ENCODE data around the gene ANAPC2. TPM values are rescaled to one million over a fixed set of nuclear protein-coding genes. Genes with fewer than 3 reads are reported as not detected.
A peak's percentile ranks its signal among the peaks of the same experiment; 100 is the strongest.

The ANAPC2 gene
- total RNA-seq, 1 experiment from 2014 or later, result 49.4 TPM

DNA sequence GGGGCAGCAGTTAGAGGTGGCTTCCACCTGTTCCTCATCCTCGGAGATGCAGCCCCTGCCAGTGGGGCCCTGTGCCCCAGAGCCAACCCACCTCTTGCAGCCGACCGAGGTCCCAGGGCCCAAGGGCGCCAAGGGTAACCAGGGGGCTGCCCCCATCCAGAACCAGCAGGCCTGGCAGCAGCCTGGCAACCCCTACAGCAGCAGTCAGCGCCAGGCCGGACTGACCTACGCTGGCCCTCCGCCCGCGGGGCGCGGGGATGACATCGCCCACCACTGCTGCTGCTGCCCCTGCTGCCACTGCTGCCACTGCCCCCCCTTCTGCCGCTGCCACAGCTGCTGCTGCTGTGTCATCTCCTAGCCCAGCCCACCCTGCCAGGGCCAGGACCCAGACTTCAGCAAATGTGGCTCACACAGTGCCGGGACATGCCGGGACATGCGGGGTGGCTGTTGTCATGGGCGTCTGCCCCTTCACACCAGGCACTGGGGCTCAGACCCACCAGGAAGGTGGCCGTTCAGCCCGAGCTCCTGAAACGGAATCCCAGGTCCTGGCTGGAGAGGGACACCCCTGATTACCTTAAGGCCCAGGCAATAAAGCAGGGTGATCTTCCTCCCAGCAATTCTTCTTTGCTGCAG, 37.5 kb upstream of the ANAPC2 start:
- no peak for DNase-seq
- BruUV-seq (replicated peaks), result no TSS peak
- no peaks in the 10 kb centered on the region for H3K27me3 Mint-ChIP-seq (ENCODE audit: unreplicated experiment)
- intact Hi-C loops (cut with micrococcal nuclease; ENCODE audit: unreplicated experiment), result loop anchor here (2.0 to 5.0 kb wide), 2 partner anchors 49 to 109 kb away; no protein-coding TSS in a partner anchor
- TF ChIP-seq, protein P1, sequence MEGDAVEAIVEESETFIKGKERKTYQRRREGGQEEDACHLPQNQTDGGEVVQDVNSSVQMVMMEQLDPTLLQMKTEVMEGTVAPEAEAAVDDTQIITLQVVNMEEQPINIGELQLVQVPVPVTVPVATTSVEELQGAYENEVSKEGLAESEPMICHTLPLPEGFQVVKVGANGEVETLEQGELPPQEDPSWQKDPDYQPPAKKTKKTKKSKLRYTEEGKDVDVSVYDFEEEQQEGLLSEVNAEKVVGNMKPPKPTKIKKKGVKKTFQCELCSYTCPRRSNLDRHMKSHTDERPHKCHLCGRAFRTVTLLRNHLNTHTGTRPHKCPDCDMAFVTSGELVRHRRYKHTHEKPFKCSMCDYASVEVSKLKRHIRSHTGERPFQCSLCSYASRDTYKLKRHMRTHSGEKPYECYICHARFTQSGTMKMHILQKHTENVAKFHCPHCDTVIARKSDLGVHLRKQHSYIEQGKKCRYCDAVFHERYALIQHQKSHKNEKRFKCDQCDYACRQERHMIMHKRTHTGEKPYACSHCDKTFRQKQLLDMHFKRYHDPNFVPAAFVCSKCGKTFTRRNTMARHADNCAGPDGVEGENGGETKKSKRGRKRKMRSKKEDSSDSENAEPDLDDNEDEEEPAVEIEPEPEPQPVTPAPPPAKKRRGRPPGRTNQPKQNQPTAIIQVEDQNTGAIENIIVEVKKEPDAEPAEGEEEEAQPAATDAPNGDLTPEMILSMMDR (IDR thresholded peaks at IDR 0.05; ENCODE audit: unreplicated experiment), result no peak
- H3K27ac Mint-ChIP-seq (ENCODE audit: unreplicated experiment), result peak overlapping the region; percentile 95
- H3K9me3 Mint-ChIP-seq (ENCODE audit: low read depth, unreplicated experiment), result no peaks in the 10 kb centered on the region
- peaks cover 30% of the 10 kb centered on the region for H3K36me3 Mint-ChIP-seq (ENCODE audit: insufficient read depth, unreplicated experiment)
- peak overlapping the region; percentile 72 for H3K4me3 Mint-ChIP-seq (ENCODE audit: low read depth, unreplicated experiment)
- H3K4me1 Mint-ChIP-seq (ENCODE audit: low read depth, unreplicated experiment), result peaks cover 19% of the 10 kb centered on the region
- CTCF ChIA-PET, result interaction anchor here (1.4 to 2.0 kb wide), 2 partner anchors 11 to 99 kb away, joined by 4 to 5 read pairs; no protein-coding TSS in a partner anchor

DNA sequence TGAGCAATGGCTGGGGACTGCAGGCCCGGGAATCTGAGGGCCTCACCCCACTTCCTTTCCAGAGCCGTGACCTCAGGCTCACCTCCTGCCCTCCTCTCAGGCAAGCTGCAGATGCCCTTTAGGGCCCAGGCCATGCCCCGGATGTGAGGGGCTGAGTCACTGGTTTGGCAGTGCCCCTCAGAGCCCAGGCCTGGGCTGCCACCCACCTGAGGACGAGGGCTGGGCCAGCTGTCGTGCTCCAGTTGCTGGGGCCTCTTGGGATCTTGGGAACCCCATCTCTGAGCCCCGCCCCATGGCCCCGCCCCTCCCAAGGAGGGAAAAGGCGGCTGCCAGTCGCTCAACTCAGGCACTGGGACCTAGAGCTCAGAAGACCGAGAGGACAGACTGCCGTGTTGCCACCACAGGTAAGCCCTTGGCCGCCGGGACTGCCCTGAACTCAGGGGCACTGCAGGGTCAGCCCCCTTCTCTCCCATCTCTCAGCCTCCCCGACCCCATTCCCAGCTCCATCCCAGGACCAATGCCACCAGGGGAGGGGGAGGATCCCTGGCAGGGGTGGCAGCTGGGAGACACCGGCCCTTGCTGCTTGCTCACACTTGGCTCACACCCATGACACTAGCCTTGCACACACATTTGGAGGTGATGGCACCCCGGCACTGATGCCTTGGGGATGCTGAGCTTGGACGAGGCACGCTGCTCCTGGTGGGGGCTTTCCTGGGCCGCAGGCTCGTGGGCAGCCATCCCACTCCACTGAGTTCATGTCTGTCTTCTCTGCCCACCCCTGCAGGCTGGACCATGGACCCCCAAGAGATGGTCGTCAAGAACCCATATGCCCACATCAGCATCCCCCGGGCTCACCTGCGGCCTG, 36.7 kb upstream of the ANAPC2 start, which contains the start of gene CYSRT1:
CYSRT1 (plus strand) TSS at position 345 of the 865 bp plus-strand sequence; CDS start at position 793, 448 bp downstream.
- Mint-ChIP-seq H3K27me3 (ENCODE audit: unreplicated experiment) (no peaks in the 10 kb centered on the region), H3K4me1 (ENCODE audit: low read depth, unreplicated experiment) (peaks cover 19% of the 10 kb centered on the region), H3K27ac (ENCODE audit: unreplicated experiment) (peak within 1 kb of the TSS; percentile 95), H3K36me3 (ENCODE audit: insufficient read depth, unreplicated experiment) (peaks cover 37% of the 10 kb centered on the region), H3K9me3 (ENCODE audit: low read depth, unreplicated experiment) (no peaks in the 10 kb centered on the region), H3K4me3 (ENCODE audit: low read depth, unreplicated experiment) (peak within 1 kb of the TSS; percentile 70)
- intact Hi-C loops (cut with micrococcal nuclease; ENCODE audit: unreplicated experiment), result loop anchor here (5.0 kb wide), 1 partner anchor 48 kb away; no protein-coding TSS in a partner anchor
- TSS peak; percentile 74 for BruUV-seq (replicated peaks)
- DNase-seq, result peak; percentile 62
- TF ChIP-seq, protein P1 (IDR thresholded peaks at IDR 0.05; ENCODE audit: unreplicated experiment), result no peak
- CTCF ChIA-PET, result no interaction called here

DNA sequence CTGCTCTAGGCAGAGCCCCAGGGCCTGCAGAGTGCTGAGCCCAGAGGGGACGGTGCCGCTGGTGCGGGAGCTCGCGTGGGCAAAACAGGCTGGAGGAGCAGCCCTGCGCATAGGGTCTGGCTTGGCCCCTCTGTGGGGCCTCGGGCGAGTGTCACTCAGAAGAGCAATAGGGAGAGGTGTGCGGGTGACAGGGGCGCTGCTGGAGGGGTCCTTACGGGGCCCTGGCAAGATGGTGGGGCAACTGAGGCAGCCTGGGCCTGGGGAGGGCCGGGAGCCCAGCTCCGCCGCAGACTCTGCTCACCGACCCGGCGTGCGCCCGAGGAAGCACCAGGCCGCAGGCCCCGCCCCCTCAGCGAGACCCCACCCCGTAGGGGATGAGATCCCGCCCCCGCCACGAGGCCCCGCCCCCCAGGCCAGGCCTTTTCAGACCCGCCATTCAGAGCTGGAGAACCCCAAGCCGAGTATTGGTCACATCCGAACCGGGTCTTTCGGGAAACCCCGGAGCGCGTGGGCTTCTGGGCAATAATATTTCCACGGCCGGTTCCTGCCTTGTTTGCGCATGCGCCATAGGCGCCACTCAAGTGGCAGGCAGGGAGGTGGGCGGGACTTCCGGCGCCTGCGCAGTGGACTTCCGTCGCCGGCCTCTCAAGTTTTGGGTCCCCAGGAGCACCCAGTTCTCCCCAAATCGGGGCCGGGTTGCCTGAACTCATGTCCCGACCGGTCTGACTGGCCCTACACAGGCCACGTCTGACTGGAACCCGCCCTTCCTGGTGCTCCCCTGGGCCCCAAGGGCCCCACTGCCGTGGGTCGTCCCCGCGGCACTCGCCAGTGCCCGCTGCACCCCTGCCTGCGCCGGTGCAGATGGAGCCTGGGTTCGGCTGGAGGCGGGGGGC, 35.0 kb upstream of the ANAPC2 start:
- H3K27ac Mint-ChIP-seq (ENCODE audit: unreplicated experiment), result peak overlapping the region; percentile 69
- peak overlapping the region; percentile 70 for H3K4me3 Mint-ChIP-seq (ENCODE audit: low read depth, unreplicated experiment)
- intact Hi-C loops (cut with micrococcal nuclease; ENCODE audit: unreplicated experiment), result no loop called here
- H3K36me3 Mint-ChIP-seq (ENCODE audit: insufficient read depth, unreplicated experiment), result peaks cover 49% of the 10 kb centered on the region
- H3K4me1 Mint-ChIP-seq (ENCODE audit: low read depth, unreplicated experiment), result peaks cover 19% of the 10 kb centered on the region
- no peaks in the 10 kb centered on the region for H3K27me3 Mint-ChIP-seq (ENCODE audit: unreplicated experiment)
- no peaks in the 10 kb centered on the region for H3K9me3 Mint-ChIP-seq (ENCODE audit: low read depth, unreplicated experiment)
- DNase-seq, result peak; percentile 92
- BruUV-seq (replicated peaks), result no TSS peak
- TF ChIP-seq, protein P1 (IDR thresholded peaks at IDR 0.05; ENCODE audit: unreplicated experiment), result no peak
- CTCF ChIA-PET, result interaction anchor here (0.6 to 1.4 kb wide), 11 partner anchors 9 to 1172 kb away, joined by 3 to 8 read pairs (median 4); partner anchors contain the start of gene TPRN

Measured in Calu3 (cell line).